Vagina (tissue), 2 donors: ENCODE results near the gene TERT.

Experiments used
- POLR2A ChIP-seq, 2 donors: fragments of 450-650 bp; IDR thresholded peaks; one replicate each; pipeline ENCODE4 v1.6.1; 2017; ENCODE audit warnings: antibody characterized with exemption in 2 of 2, mild to moderate bottlenecking in 2 of 2, moderate library complexity in 2 of 2
- POLR2AphosphoS5 ChIP-seq, 2 donors: sonication (generic); formaldehyde crosslinking; IDR thresholded peaks; one replicate each; pipeline ENCODE4 v1.9.0; 2017; ENCODE audit warnings: antibody characterized with exemption in 2 of 2, mild to moderate bottlenecking in 2 of 2, low read depth in 1 of 2; ENCODE audit not compliant: insufficient read depth in 1 of 2
- TF ChIP-seq, protein P1 (sequence below), 3 experiments: fragments of 450-650 bp in 2 of 3; fragments of 200-600 bp in 1 of 3; sonication (generic) in 1 of 3; IDR thresholded peaks; one replicate each; pipeline ENCODE4 v1.5.1; 2017 to 2019; ENCODE audit warnings: antibody characterized with exemption in 3 of 3, mild to moderate bottlenecking in 2 of 3, moderate library complexity in 2 of 3

DNA sequence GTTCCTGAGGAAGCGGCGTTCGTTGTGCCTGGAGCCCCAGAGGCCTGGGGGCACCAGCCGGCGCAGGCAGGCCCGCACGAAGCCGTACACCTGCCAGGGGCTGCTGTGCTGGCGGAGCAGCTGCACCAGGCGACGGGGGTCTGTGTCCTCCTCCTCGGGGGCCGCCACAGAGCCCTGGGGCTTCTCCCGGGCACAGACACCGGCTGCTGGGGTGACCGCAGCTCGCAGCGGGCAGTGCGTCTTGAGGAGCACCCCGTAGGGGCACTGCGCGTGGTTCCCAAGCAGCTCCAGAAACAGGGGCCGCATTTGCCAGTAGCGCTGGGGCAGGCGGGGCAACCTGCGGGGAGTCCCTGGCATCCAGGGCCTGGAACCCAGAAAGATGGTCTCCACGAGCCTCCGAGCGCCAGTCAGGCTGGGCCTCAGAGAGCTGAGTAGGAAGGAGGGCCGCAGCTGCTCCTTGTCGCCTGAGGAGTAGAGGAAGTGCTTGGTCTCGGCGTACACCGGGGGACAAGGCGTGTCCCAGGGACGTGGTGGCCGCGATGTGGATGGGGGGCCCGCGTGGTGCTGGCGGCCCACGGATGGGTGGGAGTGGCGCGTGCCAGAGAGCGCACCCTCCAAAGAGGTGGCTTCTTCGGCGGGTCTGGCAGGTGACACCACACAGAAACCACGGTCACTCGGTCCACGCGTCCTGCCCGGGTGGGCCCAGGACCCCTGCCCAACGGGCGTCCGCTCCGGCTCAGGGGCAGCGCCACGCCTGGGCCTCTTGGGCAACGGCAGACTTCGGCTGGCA lies 1.3 kb downstream of the TERT start:
- TF ChIP-seq, protein P1, sequence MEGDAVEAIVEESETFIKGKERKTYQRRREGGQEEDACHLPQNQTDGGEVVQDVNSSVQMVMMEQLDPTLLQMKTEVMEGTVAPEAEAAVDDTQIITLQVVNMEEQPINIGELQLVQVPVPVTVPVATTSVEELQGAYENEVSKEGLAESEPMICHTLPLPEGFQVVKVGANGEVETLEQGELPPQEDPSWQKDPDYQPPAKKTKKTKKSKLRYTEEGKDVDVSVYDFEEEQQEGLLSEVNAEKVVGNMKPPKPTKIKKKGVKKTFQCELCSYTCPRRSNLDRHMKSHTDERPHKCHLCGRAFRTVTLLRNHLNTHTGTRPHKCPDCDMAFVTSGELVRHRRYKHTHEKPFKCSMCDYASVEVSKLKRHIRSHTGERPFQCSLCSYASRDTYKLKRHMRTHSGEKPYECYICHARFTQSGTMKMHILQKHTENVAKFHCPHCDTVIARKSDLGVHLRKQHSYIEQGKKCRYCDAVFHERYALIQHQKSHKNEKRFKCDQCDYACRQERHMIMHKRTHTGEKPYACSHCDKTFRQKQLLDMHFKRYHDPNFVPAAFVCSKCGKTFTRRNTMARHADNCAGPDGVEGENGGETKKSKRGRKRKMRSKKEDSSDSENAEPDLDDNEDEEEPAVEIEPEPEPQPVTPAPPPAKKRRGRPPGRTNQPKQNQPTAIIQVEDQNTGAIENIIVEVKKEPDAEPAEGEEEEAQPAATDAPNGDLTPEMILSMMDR (IDR thresholded peaks at IDR 0.05), result no peak
- TF ChIP-seq POLR2A (IDR thresholded peaks at IDR 0.05), result no peak
- no peak for TF ChIP-seq POLR2AphosphoS5 (IDR thresholded peaks at IDR 0.05; ENCODE audit: insufficient read depth in 1 of 2, low read depth in 1 of 2)
